ENCODE results near the gene CDCA5. TPM values are rescaled to one million over a fixed set of nuclear protein-coding genes. Genes with fewer than 3 reads are reported as not detected.
"Not testable (repeated sequence)": the region's sequence is repeated elsewhere in the genome, so short reads cannot be mapped to it uniquely, and the experiment has no call there.

Gene CDCA5
- total RNA-seq, 2 experiments from 2014 or later, result 128 to 147 TPM

- no peak for ATAC-seq
- H3K36me3 Mint-ChIP-seq, result peaks cover 27% of the 10 kb centered on the region
- no peak for DNase-seq
- peaks cover 33% of the 10 kb centered on the region for H3K4me1 Mint-ChIP-seq
- H3K27me3 Mint-ChIP-seq, result no peaks in the 10 kb centered on the region
- no peak overlapping the region for H3K27ac Mint-ChIP-seq
- H3K9me3 Mint-ChIP-seq (ENCODE audit: low read depth), result no peaks in the 10 kb centered on the region
- CTCF ChIA-PET, result interaction anchor here (0.9 to 1.4 kb wide), 4 partner anchors 8 to 189 kb away, joined by 3 to 7 read pairs (median 4); partner anchors contain the start of gene CDC42EP2
- no peak overlapping the region for H3K4me3 Mint-ChIP-seq
Observed at GRCh38 chr11:65125197-65126056, 41.6 kb upstream of the CDCA5 start.

DNA sequence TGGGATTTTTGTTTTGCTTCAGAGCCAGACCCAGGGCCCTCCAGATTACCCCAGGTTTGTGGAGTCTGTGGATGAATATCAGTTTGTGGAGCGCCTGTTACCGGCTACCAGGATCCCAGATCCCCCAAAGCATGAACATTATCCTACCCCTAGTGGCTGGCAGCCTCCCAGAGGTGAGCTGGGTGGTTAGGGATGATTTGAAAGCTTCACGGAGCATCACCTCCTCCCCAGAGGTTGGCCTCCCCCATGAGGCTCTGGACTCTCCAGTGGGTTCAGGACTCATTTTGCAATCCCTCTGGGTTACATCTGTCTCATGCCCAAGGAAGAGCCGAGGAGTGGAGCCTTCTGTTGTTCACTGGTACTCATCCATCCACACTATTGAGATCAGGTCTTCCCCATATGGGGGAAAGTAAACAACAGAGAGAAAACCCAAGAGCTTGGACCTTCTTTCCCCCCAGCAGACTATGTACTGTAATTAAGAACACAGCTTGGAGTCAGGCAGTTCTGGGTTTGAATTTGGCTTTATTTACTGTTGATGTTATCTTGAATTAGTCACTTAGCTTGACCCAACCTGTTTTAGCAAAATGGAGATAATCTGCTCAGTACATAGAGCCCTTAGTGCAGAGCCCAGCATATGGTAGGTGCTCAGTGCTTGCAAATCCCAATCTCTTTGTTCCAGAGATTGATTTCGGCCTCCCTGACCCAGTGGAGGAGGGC lies 40.8 kb upstream of the CDCA5 start:
- peaks cover 33% of the 10 kb centered on the region for H3K36me3 Mint-ChIP-seq
- no peak for ATAC-seq
- H3K9me3 Mint-ChIP-seq (ENCODE audit: low read depth), result no peaks in the 10 kb centered on the region
- H3K27ac Mint-ChIP-seq, result peak overlapping the region; percentile 7
- H3K4me3 Mint-ChIP-seq, result peak overlapping the region; percentile 33
- no peak for DNase-seq
- H3K27me3 Mint-ChIP-seq, result no peaks in the 10 kb centered on the region
- CTCF ChIA-PET, result interaction anchor here (0.6 to 1.4 kb wide), 5 partner anchors 9 to 437 kb away, joined by 3 to 7 read pairs (median 3); partner anchors contain the start of gene CDC42EP2
- peaks cover 40% of the 10 kb centered on the region for H3K4me1 Mint-ChIP-seq

DNA sequence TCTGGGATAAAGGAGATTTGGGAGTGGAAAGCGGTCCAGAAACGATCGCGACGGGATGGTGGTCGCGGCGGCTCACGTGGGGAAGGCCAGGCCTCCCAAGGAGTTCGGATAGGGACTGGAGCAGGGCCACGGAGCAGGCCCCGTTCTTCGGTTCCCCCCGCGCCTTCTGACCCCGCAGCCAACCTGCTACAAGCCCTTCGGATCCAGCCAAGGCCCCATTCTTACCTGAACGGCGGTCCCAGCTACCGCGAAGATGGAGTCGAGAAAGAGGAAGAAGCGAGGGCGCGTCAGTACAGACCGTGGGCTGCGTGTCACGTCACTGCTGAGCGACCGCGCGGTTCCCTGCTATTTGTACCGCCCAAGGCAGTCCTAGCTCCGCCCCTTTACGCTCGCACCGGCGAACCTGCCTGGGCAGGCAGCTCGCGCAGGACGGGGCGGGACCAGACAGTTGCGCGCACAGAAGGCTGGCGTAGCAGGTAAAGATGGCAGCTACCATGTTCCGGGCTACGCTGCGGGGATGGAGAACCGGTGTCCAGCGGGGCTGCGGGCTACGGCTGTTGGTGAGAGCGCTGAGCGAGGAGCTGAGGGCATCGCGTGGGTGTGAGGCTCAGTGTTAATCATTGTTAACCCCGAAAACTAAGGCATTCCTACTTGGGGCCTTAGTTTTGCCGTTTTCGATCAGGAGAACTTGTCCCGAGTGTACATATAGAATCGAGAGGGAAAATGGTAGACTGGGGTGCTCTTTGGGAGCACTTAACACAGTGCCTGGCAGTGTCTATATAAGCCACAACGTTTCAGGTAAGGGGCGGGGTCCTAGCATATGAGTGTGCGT lies 38.2 kb upstream of the CDCA5 start, which contains the start of the genes FAU and MRPL49:
TSS of gene FAU (minus strand) at position 270 of the 832 bp plus-strand sequence. CDS start 321 bp downstream, outside the sequence.
TSS of gene MRPL49 (plus strand) at position 457 of the 832 bp plus-strand sequence. CDS start at position 483, 26 bp downstream.
- H3K36me3 Mint-ChIP-seq, result peaks cover 44% of the 10 kb centered on the region
- ATAC-seq, result peak; percentile 85
- no peaks in the 10 kb centered on the region for H3K9me3 Mint-ChIP-seq (ENCODE audit: low read depth)
- peaks cover 52% of the 10 kb centered on the region for H3K4me1 Mint-ChIP-seq
- peak; percentile 100 for DNase-seq
- H3K27me3 Mint-ChIP-seq, result no peaks in the 10 kb centered on the region
- CTCF ChIA-PET, result interaction anchor here (0.7 to 5.6 kb wide), 21 partner anchors 10 to 312 kb away, joined by 3 to 59 read pairs (median 3); partner anchors contain the start of genes ARL2, CAPN1, CDC42BPG and DPF2
- peak within 1 kb of the TSS; percentile 100 for H3K27ac Mint-ChIP-seq
- H3K4me3 Mint-ChIP-seq, result peak within 1 kb of the TSS; percentile 96

DNA sequence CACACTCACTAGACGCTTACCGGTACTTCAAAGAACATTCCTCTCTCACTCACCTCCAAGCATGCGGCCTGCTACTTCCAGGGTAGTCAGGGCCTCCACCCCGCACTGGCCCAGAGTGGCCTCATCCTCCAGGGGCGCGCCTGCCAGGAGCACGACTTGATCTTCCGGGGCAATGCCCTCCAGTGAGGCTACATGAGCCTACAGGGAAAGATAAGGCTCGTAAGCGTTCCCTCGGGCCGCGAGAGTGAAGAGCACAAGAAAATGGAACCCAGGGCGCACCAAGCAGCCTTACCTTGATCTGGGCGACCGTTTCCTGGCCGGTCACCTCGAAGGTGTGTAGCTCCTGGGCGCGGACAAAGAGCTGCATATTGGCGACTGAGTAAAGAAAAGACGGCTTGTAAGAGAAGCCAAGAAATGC lies 37.6 kb upstream of the CDCA5 start:
- peak; percentile 67 for DNase-seq
- CTCF ChIA-PET, result interaction anchor here (0.9 to 5.6 kb wide), 19 partner anchors 10 to 303 kb away, joined by 3 to 59 read pairs (median 3); partner anchors contain the start of genes ARL2, CAPN1, CDC42BPG and DPF2
- peaks cover 39% of the 10 kb centered on the region for H3K36me3 Mint-ChIP-seq
- peaks cover 56% of the 10 kb centered on the region for H3K4me1 Mint-ChIP-seq
- ATAC-seq, result no peak
- peak overlapping the region; percentile 100 for H3K27ac Mint-ChIP-seq
- H3K4me3 Mint-ChIP-seq, result peak overlapping the region; percentile 96
- H3K9me3 Mint-ChIP-seq (ENCODE audit: low read depth), result no peaks in the 10 kb centered on the region
- no peaks in the 10 kb centered on the region for H3K27me3 Mint-ChIP-seq

DNA sequence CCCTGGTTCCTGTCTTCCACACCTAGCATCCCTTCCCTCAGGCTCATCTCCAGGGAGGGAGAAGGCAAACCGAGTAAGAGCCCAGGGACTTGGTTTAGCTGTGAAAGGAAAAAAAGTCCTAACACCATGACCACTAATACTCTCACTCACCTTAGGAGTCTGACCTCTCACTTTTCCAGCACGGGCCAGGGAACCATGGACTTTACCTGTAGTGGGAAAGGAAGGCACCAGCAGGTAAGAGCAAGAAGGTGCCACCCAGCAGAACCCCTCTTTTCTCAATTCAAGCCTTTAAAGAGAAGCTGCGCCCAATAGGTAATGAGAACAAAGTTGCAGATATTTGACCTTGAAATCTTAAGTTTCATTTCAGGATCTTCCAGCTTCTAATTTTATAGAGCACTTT lies 37.0 kb upstream of the CDCA5 start:
- Mint-ChIP-seq H3K4me1 (peaks cover 62% of the 10 kb centered on the region), H3K4me3 (peak overlapping the region; percentile 96), H3K9me3 (ENCODE audit: low read depth) (no peaks in the 10 kb centered on the region), H3K27me3 (no peaks in the 10 kb centered on the region), H3K36me3 (peaks cover 35% of the 10 kb centered on the region), H3K27ac (peak overlapping the region; percentile 100)
- ATAC-seq, result no peak
- CTCF ChIA-PET, result interaction anchor here (1.0 to 5.6 kb wide), 9 partner anchors 9 to 277 kb away, joined by 3 to 59 read pairs (median 5); partner anchors contain the start of genes ARL2, CDC42BPG, DPF2 and SAC3D1
- no peak for DNase-seq

GRCh38 chr11:65119670-65119995 lies 35.8 kb upstream of the CDCA5 start:
- no peak overlapping the region for H3K4me3 Mint-ChIP-seq

GRCh38 chr11:65118891-65119669 lies 35.2 kb upstream of the CDCA5 start:
- peaks cover 32% of the 10 kb centered on the region for H3K36me3 Mint-ChIP-seq
- not testable (repeated sequence) for DNase-seq; H3K4me3 Mint-ChIP-seq; ATAC-seq; H3K27me3 Mint-ChIP-seq; H3K9me3 Mint-ChIP-seq (ENCODE audit: low read depth)
- CTCF ChIA-PET, result interaction anchor here (0.6 to 5.6 kb wide), 9 partner anchors 7 to 308 kb away, joined by 3 to 59 read pairs (median 5); partner anchors contain the start of genes ARL2, CDC42BPG, MEN1 and SYVN1
- peak overlapping the region; percentile 89 for H3K27ac Mint-ChIP-seq
- H3K4me1 Mint-ChIP-seq, result peaks cover 64% of the 10 kb centered on the region

More at GRCh38 chr11:65119670-65119995, 35.8 kb upstream of the CDCA5 start:
- Mint-ChIP-seq H3K27me3 (no peaks in the 10 kb centered on the region), H3K27ac (peak overlapping the region; percentile 69), H3K4me1 (peaks cover 67% of the 10 kb centered on the region), H3K9me3 (ENCODE audit: low read depth) (no peaks in the 10 kb centered on the region), H3K36me3 (peaks cover 32% of the 10 kb centered on the region)
- DNase-seq (no peak), ATAC-seq (no peak)
- CTCF ChIA-PET, result interaction anchor here (1.0 to 5.6 kb wide), 4 partner anchors 8 to 275 kb away, joined by 3 to 59 read pairs (median 16); partner anchors contain the start of genes ARL2, CDC42BPG, TM7SF2 and VPS51

DNA sequence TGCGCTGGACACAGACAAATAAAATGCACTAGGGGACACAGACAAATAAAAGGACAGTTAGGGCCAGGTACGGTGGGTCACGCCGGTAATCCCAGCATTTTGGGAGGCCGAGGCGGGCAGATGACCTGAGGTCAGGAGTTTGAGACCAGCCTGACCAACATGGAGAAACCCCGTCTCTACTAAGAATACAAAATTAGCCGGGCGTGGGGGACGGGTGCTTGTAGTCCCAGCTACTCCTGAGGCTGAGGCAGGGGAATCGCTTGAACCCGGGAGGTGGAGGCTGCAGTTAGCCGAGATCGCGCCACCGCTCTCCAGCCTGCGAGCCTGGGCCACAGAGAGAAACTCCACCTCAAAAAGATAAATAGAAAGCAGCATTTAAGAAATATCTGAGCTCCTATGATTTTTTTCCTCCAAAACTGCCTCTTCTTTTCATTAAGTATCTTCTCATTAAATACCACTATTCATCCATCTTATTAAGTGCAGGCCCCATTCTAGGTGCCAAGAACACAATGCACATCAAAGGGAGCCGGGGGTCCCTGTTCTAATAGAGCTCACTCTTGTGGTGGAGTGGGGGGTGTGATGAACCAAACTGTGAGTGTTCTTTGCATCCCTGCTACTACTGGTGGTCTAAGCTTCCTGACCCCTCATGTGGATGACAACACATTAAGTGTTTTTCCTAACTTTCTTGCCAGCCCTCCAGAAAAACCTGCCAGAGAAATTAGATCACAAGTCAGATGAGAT lies 34.4 kb upstream of the CDCA5 start:
- peaks cover 32% of the 10 kb centered on the region for H3K36me3 Mint-ChIP-seq
- H3K4me3 Mint-ChIP-seq, result peak overlapping the region; percentile 86
- H3K4me1 Mint-ChIP-seq, result peaks cover 66% of the 10 kb centered on the region

DNA sequence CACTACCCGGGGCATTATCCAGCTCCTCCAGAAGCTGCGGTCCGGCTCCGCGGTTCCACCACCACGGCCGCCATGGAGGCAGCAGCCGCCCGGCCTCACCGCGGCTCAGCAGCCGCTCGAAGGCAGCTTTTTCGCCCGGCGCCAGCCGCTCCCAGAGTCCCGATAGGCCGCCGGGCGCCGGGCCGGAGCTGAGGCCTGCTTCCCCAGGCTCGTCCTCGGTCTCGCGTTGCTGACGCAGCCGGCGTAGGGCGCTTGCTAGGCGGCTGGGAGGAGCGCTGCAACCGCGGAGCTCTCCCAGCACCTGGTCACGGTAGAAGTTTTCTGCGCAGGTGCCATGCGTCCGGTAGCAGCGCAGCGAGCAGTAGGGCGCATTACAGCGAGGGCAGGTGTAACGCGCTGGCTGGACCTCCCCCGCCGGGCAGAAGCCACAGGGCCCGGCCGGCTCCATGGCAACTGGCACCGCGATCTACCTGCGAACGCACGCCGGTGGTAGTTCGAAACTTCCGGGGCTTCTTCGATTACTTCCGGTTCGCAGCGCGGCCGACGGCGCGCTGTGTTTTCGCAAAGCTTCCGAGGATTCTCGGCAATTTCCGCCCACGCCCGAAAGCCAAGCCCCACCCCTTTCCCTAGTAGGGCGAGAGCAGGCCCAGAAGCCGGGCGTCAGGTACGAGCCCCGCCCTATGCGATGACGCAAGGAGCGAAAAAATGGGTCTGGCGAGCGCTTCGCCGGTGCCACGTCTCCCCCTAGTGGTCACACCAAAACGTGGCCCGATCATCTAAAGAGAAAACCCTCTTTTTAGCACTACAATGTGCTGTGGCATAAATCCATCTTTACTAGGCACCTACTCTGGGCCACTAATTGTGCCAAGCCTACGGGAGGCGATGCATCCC lies 33.6 kb upstream of the CDCA5 start, which contains the start of gene ZNHIT2:
TSS of gene ZNHIT2 (minus strand) at position 496 of the 891 bp plus-strand sequence. CDS start at position 448, 48 bp downstream.
- Mint-ChIP-seq H3K9me3 (ENCODE audit: low read depth) (no peaks in the 10 kb centered on the region), H3K4me1 (peaks cover 64% of the 10 kb centered on the region), H3K27me3 (no peaks in the 10 kb centered on the region), H3K36me3 (peaks cover 32% of the 10 kb centered on the region), H3K4me3 (peak within 1 kb of the TSS; percentile 86), H3K27ac (peak within 1 kb of the TSS; percentile 91)
- ATAC-seq (peak; percentile 71), DNase-seq (peak; percentile 100)
- CTCF ChIA-PET, result interaction anchor here (0.6 to 4.8 kb wide), 34 partner anchors 9 to 1279 kb away, joined by 3 to 29 read pairs (median 4); partner anchors contain the start of genes ARL2, CAPN1, CDC42BPG and CDCA5

More for the DNA sequence above, 34.4 kb upstream of the CDCA5 start:
- ATAC-seq (no peak), DNase-seq (no peak)
- CTCF ChIA-PET, result interaction anchor here (0.6 to 5.6 kb wide), 22 partner anchors 7 to 307 kb away, joined by 3 to 59 read pairs (median 5); partner anchors contain the start of genes ARL2, CDC42BPG, CDCA5 and DPF2
- H3K27ac Mint-ChIP-seq, result peak overlapping the region; percentile 89
- no peaks in the 10 kb centered on the region for H3K27me3 Mint-ChIP-seq
- no peaks in the 10 kb centered on the region for H3K9me3 Mint-ChIP-seq (ENCODE audit: low read depth)
